Stimulated activated CD4-positive, alpha-beta T cell treated with anti-CD3 and anti-CD28 coated beads, Interleukin-15, amount 100 ng/mL, for 24 hours (primary cell): ENCODE data around the gene ACSL1.
"Not testable (repeated sequence)": the region's sequence is repeated elsewhere in the genome, so short reads cannot be mapped to it uniquely, and the experiment has no call there.

Experiments
- DNase-seq: peaks from one replicate; pipeline ENCODE4 v3.0.0-alpha.2; 2020

The ACSL1 gene

DNA sequence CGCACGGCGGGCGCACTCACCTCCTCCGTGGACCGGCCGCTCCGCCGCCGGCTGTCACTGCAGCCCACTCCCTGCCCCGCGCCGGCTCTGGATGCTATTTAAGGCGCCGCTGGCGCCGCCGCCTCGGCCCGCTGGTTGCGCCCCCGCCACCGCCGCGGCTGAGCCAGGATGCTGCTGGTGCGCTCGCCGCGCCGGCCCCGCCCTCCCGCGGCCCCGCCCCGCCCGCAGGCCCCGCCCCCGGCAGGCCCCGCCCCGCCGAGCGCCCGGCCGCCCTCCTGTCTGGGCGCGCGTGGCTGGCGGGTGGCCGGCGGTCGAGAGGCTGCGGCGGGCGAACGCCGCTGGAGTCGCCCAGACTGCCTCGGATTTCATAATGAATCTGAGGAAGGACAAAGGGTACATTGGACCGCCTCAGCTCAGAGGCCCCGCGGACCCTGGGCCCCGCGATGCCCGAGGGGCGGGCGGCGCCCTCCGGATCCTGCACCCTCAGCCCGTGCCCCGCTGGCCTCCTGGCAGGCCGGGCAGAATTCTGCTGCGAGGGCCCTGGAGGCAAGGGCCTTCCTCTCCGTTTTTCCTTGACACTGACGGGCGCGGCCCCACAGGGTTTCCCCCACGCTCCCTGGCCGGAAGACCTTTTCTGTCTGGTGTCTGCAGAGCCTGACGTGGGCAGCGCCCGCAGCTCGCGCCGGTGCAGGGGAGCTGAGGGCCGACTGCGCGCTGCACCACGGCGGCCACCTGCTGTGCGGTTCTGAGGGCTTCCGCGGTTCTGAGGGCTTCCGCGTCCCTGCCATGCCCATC, at the start of gene ACSL1:
TSS of gene ACSL1 (minus strand) at position 73 of the 795 bp plus-strand sequence. CDS start 22,454 bp downstream, outside the sequence.
- DNase-seq, result peak; percentile 84

DNA sequence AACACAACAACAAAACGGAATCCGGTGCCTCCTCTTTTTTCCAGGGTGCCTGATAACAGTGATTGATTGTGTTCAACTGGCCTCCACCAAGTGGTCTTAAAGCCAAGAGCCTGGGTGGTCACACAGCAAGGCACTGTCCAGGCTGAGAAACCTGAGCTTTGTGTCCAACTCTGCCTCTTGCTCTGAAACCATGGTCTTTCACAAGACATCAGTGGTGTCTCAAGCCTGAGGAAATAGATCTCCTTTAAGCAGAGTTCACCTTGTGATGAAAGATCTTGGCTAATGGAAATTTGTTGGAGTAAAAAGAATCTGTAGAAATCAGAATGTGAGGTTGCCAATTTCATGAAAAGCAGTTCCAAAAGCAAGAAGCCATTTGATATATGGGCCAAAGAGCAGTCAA, 47.3 kb upstream of the ACSL1 start:
- no peak for DNase-seq

DNA sequence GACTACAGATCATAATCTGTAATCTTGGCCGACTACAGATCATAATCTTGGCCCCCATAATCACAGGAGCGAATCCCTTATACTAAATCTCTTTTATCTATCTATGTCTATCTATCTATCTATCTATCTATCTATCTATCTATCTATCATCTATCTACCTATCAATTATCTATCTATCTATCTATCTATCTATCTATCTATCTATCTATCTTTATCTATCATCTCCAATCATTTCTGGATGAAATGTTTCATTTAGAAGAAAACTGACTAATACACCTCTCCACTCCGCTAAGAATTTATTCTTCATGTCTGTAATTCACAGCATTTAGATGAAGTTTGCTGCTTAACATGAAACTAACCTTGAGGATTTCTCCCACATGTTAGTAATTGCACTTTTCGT, 45.0 kb upstream of the ACSL1 start:
- no peak for DNase-seq

- no peak for DNase-seq
Measured at GRCh38 chr4:184868623-184869022, 42.9 kb upstream of the ACSL1 start.

GRCh38 chr4:184863916-184864315, 38.1 kb upstream of the ACSL1 start:
- no peak for DNase-seq

GRCh38 chr4:184861047-184861446, 35.3 kb upstream of the ACSL1 start:
- no peak for DNase-seq

- no peak for DNase-seq
Measured at GRCh38 chr4:184860018-184860779, 34.4 kb upstream of the ACSL1 start.

DNA sequence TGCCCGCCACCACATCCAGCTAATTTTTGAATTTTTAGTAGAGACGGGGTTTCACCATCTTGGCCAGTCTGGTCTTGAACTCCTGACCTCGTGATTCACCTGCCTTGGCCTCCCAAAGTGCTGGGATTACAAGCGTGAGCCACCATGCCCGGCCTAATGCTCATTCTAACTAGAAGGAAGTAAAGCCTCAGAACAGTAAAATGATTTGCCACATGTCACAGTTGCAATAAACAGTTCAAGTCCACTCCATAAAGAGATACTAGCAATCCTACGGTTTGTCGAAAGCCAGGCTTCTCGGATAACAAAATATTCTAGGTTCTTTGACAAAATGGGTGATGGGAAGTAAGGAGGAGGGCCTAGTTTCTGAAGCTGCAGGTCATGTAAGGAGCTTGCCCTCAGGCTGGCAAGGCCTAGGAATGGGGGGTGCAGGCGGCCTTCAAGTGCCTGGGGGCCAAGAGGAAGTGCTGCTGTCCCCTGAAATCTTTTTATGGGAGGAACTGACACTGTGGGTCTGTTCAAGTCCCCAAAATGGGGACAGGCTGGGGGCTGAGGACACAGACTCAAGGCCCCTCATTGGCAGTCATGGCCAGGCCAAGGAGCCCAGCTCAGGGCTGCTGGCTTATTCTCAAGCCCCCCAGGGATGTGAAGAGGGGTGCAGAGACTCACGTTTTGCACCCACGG, 31.8 kb upstream of the ACSL1 start:
- DNase-seq, result no peak

GRCh38 chr4:184856277-184856609, 30.5 kb upstream of the ACSL1 start:
- no peak for DNase-seq

DNA sequence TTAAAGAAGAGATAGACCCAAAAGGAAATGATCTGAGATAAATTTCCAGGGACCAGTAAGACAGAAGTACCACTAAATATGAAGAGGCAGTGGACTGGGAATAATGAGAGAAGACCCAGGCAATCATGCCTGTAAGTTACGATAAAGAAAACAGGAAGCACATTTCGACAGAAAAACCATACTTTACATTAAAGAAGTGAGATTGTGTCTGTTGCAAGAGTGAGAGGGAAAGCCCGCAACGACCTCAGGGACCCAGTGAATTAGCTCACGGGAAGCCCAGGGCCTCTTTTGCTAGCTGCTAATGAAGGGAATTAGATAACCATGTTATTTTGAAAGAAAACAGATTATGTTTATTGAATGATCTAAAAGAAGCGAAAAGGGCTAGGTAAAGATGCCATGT, 28.9 kb upstream of the ACSL1 start:
- no peak for DNase-seq

DNA sequence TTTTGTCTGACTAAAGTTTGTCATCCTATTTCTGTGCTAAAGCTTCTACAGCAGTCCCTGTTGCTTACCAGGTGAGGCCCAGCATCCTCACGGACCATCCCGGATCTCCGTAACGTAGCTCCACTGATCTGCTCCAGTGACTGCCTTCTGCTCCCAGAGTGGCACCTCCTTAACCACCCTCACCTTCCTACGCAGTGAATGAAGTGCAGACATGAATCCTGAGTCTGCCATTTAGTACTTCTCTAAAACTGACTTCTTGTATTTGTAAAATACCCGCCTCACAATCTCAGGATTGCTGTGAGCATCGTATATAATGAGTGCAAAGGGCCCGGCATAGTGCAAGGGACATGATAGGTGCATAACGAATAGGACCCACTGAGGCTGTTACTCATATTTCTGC, 27.7 kb upstream of the ACSL1 start:
- no peak for DNase-seq

- no peak for DNase-seq
Measured at GRCh38 chr4:184851886-184852285, 26.1 kb upstream of the ACSL1 start.

GRCh38 chr4:184851200-184851541, 25.4 kb upstream of the ACSL1 start:
- DNase-seq, result no peak

- no peak for DNase-seq
Measured at GRCh38 chr4:184850431-184851199, 24.8 kb upstream of the ACSL1 start.

- DNase-seq, result no peak
Measured at GRCh38 chr4:184850018-184850417, 24.2 kb upstream of the ACSL1 start.

GRCh38 chr4:184849185-184849584, 23.4 kb upstream of the ACSL1 start:
- DNase-seq, result no peak

DNA sequence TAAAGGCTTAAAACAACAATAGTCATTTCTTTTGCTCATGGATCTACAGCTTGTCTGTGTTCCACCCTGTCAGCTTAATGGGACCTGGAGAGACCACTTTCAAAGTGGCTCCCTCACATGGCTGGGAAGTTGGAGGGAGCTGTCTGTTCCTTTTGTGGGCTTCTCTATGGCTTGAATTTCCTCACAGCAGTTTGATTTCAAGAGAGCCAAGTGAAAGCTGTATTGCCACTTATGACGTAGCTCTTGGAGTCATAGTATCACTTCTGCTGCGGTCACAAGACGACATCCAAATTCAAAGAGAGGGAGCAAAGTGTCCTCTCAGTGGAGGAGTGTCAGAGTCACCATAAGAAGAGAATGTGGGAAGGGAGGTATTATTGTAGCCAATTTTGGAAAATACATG, 22.7 kb upstream of the ACSL1 start:
- no peak for DNase-seq

DNA sequence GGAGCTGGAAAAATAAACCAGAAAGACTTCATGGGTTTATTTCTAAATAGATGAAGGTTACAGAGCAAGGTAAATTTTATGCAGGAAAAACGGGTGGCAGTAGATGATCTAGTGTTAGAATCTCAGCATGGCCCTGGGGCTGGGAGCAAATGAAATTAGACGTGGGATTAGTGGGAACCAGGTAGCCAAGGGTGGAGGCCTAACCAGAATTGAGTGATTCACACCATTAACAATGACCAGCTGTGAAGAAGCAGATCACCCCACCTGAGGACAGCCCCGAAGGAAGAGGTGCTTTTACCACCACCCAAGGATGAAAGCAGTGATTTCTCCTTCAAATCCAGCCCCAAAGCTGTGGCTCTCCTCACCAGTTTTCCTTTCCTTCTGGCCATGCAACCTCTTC, 20.8 kb upstream of the ACSL1 start:
- no peak for DNase-seq

GRCh38 chr4:184845367-184846021, 19.7 kb upstream of the ACSL1 start:
- DNase-seq, result no peak

DNA sequence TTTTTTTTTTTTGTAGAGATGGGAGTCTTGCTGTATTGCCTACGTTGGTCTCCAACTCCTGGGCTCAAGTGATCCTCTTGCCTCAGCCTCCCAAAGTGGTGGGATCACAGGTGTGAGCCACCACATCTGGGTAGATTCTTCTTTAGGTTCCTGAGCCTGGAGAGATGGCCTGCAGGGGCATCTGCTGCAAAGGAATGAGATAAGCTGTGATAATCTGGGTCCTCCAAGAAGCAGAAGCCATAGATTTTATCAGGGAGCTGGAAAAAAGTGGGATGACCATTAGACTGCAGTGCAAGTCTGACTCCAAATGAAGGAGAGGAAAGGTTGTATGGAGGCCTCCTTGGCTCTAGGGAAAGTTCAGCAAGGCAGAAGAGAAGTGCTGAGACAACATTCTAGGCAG, 19.0 kb upstream of the ACSL1 start:
- DNase-seq, result no peak

DNA sequence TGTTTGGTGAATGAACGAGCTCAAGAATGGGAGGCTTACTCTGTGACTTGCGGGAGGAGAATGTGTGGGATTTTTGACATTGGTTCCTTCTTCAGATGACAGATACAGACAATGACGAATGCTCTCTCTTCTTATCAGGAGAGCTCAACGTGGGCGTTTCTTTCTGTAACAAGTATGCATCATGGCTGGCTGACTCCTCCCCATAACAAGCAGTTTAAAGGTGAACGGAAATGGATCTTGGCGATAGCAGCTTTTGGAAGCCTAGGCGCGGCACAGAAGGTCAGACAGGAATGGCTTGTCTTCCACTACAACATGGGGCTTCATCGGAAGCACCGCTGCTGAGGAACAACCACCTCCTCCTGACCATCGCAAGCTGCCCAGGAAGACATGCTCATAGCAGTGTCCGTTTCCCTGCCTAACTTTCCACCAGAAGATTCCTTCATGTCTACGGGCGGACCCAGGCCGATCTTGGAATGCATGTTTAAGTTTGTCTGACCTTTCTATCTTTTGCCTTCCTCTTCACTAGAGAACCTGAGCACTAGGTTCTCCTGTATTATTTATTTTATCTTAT, 18.3 kb upstream of the ACSL1 start:
- peak; percentile 39 for DNase-seq

DNA sequence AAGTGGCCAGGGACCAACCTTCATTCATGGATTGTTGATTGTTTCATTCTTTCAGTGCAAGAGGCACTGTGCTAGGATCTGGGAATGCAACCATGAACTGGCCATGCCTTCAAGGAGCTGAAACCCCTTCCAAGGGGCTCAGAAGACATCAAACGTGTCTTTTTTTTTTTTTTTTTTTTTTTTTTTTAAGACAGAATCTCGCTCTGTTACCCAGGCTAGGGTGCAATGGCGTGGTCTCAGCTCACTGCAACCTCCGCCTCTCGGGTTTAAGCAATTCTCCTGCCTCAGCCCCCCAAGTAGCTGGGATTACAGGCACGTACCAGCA, 13.3 kb upstream of the ACSL1 start:
- DNase-seq, result not testable (repeated sequence)
